Measurements from ENCODE around the gene LRRC74B. TPM values are rescaled to one million over a fixed set of nuclear protein-coding genes. Genes with fewer than 3 reads are reported as not detected.

LRRC74B gene
- total RNA-seq, 1 donor from 2014 or later, result not detected

DNA sequence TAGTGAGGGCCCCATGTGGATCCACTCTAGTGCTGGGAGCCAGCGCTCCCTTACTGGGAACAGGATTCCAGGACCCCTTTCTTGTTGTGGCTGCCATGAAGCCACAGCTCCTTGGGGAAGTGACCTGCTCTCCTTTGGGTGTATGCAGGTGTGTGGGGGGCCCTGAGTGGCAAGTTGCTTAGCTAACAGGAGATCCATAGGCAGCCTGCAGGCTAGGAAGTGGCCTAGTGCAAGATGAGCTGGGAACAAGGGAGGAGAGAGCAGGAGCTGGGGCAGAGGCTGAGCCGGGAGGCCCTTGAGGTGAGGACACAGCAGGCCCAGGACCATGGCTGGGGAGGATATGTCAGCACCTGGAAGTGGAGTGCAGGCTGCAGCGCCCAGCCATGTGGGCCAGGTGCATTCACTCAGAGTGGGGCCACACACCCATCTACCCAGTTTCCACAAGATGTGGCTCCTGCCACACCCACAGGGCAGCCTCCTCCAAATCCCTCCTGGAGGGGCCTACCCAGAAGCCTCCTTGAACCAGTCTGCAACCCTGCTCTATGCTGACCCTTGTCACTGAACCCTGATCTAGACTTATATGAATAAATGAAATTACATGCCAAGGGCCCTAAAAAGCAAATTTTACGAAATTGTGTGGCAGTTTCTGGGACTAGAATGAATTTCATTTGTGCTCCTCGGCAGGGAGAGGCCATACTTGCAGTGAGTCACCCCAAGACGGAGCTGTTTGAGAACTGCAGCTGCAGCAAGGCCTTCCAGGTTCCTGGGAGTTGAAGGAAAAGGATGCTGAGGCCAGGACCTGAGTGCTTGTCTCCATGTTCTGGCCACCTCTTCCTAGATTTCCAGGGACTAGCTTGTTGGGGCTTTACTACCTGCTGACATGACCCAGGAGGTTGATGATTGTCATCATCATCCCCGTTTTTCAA lies 47.1 kb upstream of the LRRC74B start:
- H3K27me3 Mint-ChIP-seq (ENCODE audit: low read depth), result no peaks in the 10 kb centered on the region
- no peak overlapping the region for H3K4me3 Mint-ChIP-seq
- TF ChIP-seq, protein P1, sequence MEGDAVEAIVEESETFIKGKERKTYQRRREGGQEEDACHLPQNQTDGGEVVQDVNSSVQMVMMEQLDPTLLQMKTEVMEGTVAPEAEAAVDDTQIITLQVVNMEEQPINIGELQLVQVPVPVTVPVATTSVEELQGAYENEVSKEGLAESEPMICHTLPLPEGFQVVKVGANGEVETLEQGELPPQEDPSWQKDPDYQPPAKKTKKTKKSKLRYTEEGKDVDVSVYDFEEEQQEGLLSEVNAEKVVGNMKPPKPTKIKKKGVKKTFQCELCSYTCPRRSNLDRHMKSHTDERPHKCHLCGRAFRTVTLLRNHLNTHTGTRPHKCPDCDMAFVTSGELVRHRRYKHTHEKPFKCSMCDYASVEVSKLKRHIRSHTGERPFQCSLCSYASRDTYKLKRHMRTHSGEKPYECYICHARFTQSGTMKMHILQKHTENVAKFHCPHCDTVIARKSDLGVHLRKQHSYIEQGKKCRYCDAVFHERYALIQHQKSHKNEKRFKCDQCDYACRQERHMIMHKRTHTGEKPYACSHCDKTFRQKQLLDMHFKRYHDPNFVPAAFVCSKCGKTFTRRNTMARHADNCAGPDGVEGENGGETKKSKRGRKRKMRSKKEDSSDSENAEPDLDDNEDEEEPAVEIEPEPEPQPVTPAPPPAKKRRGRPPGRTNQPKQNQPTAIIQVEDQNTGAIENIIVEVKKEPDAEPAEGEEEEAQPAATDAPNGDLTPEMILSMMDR (IDR thresholded peaks at IDR 0.05; ENCODE audit: unreplicated experiment), result no peak
- no peaks in the 10 kb centered on the region for H3K9me3 Mint-ChIP-seq
- DNase-seq (ENCODE audit: low spot score in 2 of 2, unreplicated experiment in 2 of 2), result no peak
- H3K4me1 Mint-ChIP-seq, result peaks cover 28% of the 10 kb centered on the region
- no peak overlapping the region for H3K27ac Mint-ChIP-seq
- peaks cover 2% of the 10 kb centered on the region for H3K36me3 Mint-ChIP-seq

DNA sequence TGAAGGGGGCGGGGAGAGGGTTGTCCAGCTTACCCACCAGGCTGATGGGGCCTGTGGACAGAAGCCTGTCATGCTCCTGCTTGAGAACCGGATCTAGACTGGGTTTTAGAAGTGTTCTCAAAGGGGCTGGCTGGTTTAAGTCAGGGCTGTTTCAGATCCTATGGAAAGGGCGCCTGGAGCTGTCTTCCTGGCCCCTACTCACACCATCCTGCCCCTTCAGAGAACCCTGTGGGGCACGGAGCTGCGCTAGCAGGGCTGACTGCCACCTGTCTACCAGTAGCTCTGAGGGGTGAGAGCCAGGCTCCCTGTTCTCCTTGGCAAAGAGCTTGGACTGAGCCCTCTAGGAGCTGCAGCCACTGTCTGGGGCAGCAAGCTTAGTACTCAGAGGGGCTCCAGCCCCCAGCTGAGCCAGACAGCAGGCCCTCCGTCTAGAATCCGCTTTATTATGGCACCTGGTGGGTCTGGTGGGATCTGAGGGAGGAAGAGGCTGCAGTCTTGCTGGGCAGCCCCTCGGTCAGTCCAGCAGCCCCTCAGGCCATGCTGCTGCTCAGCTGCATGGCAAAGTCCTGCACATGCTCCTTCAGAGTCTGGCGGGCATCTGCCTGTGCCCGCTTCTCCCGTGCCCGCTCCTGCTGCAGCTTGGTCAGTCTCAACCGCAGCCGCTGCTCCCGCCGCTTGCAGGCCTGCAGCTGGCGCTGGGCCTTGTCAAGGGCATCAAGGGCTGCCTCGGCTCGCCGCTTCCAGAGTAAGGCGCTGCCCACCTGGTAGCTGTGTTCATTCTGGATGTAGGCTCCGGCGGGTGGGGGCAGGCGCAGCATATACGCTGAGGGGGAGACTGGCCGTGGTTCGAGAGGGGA lies 46.2 kb upstream of the LRRC74B start:
- no peak for DNase-seq (ENCODE audit: low spot score in 2 of 2, unreplicated experiment in 2 of 2)
- TF ChIP-seq, protein P1 (IDR thresholded peaks at IDR 0.05; ENCODE audit: unreplicated experiment), result no peak
- peaks cover 31% of the 10 kb centered on the region for H3K4me1 Mint-ChIP-seq
- H3K27ac Mint-ChIP-seq, result no peak overlapping the region
- H3K9me3 Mint-ChIP-seq, result no peaks in the 10 kb centered on the region
- peaks cover 2% of the 10 kb centered on the region for H3K36me3 Mint-ChIP-seq
- no peaks in the 10 kb centered on the region for H3K27me3 Mint-ChIP-seq (ENCODE audit: low read depth)
- peak overlapping the region; percentile 89 for H3K4me3 Mint-ChIP-seq

DNA sequence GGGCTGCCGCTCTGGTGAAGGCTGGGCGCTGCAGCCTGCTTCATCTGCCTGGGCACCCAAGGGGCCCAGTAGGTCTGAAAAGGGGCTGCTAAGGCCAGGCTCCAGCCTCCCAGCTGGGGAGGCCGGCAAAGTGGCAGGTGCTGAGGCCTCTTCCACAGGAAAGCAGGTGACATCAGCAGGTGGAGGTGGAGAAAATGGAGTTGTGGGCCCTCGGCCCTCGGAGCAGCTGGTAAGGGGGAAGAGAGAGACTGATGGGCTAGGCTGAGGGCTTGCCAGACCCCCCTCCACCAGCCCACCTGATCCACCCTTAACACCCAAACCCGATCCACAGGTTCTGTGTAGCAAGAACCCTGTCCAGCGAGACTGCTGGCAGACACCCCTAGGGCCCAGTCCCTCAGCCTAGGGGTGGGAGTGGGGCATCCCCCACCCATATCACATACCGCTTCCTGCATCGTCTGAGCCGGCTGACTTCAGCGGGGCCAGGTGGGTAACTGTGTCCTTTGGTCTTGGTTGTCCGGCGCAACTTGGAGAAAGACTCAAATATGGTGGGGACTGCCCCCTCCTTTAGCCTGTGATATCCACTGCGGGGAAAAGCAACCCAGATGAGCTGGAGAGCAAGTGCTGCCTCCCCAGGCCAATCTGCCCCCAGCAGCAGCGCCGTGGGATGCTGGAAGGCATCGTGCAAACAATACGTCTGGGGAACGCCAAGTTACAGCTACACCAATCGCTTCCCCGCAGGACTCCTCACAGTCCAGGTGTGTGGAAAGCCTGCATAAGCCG lies 45.3 kb upstream of the LRRC74B start:
- Mint-ChIP-seq H3K36me3 (no peaks in the 10 kb centered on the region), H3K27ac (peak overlapping the region; percentile 99), H3K9me3 (no peaks in the 10 kb centered on the region), H3K4me3 (peak overlapping the region; percentile 89), H3K4me1 (peaks cover 31% of the 10 kb centered on the region), H3K27me3 (ENCODE audit: low read depth) (no peaks in the 10 kb centered on the region)
- TF ChIP-seq, protein P1 (IDR thresholded peaks at IDR 0.05; ENCODE audit: unreplicated experiment), result no peak
- no peak for DNase-seq (ENCODE audit: low spot score in 2 of 2, unreplicated experiment in 2 of 2)

DNA sequence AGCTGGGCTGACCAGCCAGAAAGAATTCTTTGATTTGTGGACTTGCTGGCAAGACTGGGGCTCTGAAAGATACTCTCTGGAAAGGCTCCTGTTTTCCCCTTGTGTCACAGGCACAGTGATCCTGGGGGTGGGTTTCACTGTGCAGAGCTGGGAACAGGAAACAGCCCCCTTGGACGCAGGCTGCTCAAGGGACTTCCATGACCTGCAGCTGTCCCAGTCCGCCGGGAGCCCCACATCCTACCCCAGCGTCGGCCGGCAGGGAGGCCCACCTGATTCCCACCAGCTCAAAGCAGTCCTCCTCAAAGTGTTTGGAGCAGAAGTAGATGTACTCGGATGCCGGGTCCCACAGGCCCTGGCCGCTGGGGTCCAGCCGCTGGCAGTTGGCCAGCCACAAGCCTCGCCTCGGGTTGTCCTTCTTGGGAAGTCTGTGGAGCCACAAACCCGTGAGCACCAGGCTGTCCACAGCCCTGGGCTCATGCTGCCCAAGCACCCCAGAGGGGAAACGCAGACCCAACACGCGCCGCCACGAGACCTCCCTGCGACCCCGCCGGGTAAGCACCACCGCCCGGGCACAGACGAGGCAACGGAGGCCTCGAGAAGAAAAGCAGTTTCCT lies 44.7 kb upstream of the LRRC74B start:
- H3K9me3 Mint-ChIP-seq, result no peaks in the 10 kb centered on the region
- no peaks in the 10 kb centered on the region for H3K27me3 Mint-ChIP-seq (ENCODE audit: low read depth)
- TF ChIP-seq, protein P1 (IDR thresholded peaks at IDR 0.05; ENCODE audit: unreplicated experiment), result no peak
- no peak for DNase-seq (ENCODE audit: low spot score in 2 of 2, unreplicated experiment in 2 of 2)
- H3K36me3 Mint-ChIP-seq, result no peaks in the 10 kb centered on the region
- peaks cover 31% of the 10 kb centered on the region for H3K4me1 Mint-ChIP-seq
- peak overlapping the region; percentile 89 for H3K4me3 Mint-ChIP-seq
- peak overlapping the region; percentile 99 for H3K27ac Mint-ChIP-seq

Measured in mesothelial cell of epicardium (in vitro differentiated cells).